Bronchial epithelial cell (primary cell): Measurements from ENCODE around the gene LIPE. TPM values are rescaled to one million over a fixed set of nuclear protein-coding genes. Genes with fewer than 3 reads are reported as not detected.
A peak's percentile ranks its signal among the peaks of the same experiment; 100 is the strongest.

Experiments used
- DNase-seq: peaks from one replicate; pipeline ENCODE4 v3.0.0-alpha.2; 2010; ENCODE audit warnings: low read depth
- FAIRE-seq: peaks from 2 replicates; lab custom pipeline; 2011; peaks lifted over from hg19 to GRCh38; lab: Jason Lieb, UNC
- H3K27me3 ChIP-seq: 2 replicates; pipeline ENCODE4 v1.5.1; 2011; ENCODE audit warnings: low read length; ENCODE audit not compliant: control insufficient read depth, insufficient read depth
- H3K36me3 ChIP-seq: 2 replicates; pipeline ENCODE4 v1.5.1; 2011; ENCODE audit warnings: low read length; ENCODE audit not compliant: control insufficient read depth, insufficient read depth
- H3K4me3 ChIP-seq: 2 replicates; pipeline ENCODE4 v1.5.1; 2011; ENCODE audit warnings: mild to moderate bottlenecking, low read depth, low read length, control low read depth
- CTCF ChIP-seq: IDR thresholded peaks from 2 replicates; pipeline ENCODE4 v1.5.1; 2011; ENCODE audit warnings: mild to moderate bottlenecking, moderate library complexity, low read length, control low read depth, inconsistent platforms; ENCODE audit not compliant: insufficient read depth, severe bottlenecking
- total RNA-seq: library from RNA; depleted of rRNA; stranded (reverse); fragments of >200 nt; gene quantifications from 2 replicates; pipeline ENCODE4 v1.2.1, GENCODE V29; 2014

The LIPE gene
- total RNA-seq, 1 donor from 2014 or later: 7.6 TPM

GRCh38 chr19:42402376-42403116, 24.6 kb downstream of the LIPE start:
- Histone ChIP-seq H3K4me3 (peak overlapping the region; percentile 44), H3K27me3 (no peaks in the 10 kb centered on the region), H3K36me3 (peaks cover 3% of the 10 kb centered on the region)
- TF ChIP-seq CTCF: no peak
- no peak for DNase-seq
- FAIRE-seq: no peak

GRCh38 chr19:42401365-42402303, 25.6 kb downstream of the LIPE start:
- Histone ChIP-seq H3K36me3 (peaks cover 2% of the 10 kb centered on the region), H3K27me3 (no peaks in the 10 kb centered on the region), H3K4me3 (peak overlapping the region; percentile 44)
- peak; percentile 72 for TF ChIP-seq CTCF
- peak; percentile 66 for DNase-seq
- FAIRE-seq: no peak

DNA sequence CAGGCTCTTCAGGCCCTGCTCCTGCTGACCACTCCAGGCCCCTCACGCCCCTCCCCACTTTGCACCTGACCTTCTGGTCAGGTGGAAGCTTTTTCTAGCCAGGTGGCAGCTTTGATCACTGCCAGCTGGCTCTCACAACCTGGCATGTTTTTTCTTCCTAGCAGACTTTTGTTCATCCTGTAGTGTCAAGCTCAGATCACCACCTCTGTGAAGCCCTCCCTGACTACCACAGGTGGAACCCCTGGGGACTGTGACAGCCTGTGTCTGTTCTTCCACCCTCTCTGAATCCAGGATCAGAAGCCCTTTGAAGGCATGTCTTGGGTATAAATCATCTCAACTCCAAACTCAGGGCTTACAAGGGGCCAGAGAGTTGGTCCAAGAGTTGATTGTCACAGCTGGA, 26.8 kb downstream of the LIPE start:
- FAIRE-seq: no peak
- no peaks in the 10 kb centered on the region for H3K27me3 ChIP-seq
- DNase-seq: no peak
- peaks cover 1% of the 10 kb centered on the region for H3K36me3 ChIP-seq
- no peak for TF ChIP-seq CTCF
- no peak overlapping the region for H3K4me3 ChIP-seq

- DNase-seq (no peak), FAIRE-seq (no peak)
- Histone ChIP-seq H3K36me3 (no peaks in the 10 kb centered on the region), H3K27me3 (no peaks in the 10 kb centered on the region), H3K4me3 (peak overlapping the region; percentile 57)
- no peak for TF ChIP-seq CTCF
These were observed 29.7 kb downstream of the LIPE start for GRCh38 chr19:42397263-42398166.

- Histone ChIP-seq H3K36me3 (no peaks in the 10 kb centered on the region), H3K27me3 (no peaks in the 10 kb centered on the region), H3K4me3 (peak overlapping the region; percentile 57)
- DNase-seq (peak; percentile 98), FAIRE-seq (peak; percentile 75)
- TF ChIP-seq CTCF: no peak
These were observed 30.6 kb downstream of the LIPE start for GRCh38 chr19:42396381-42397262.
